Glomerular endothelial cell (primary cell): ENCODE results near the gene KRT1. TPM values are rescaled to one million over a fixed set of nuclear protein-coding genes. Genes with fewer than 3 reads are reported as not detected.

ENCODE experiments used
- DNase-seq: peaks from one replicate; pipeline ENCODE4 v3.0.0-alpha.2; 2011; ENCODE audit warnings: low read depth, low spot score; ENCODE audit errors: extremely low read depth
- total RNA-seq: library from RNA; depleted of rRNA; stranded (reverse); fragments of >200 nt; gene quantifications from 2 replicates; pipeline ENCODE4 v1.2.3, GENCODE V29; 2015

KRT1 gene
- total RNA-seq, 1 donor from 2014 or later, result not detected

- DNase-seq, result no peak
These were observed 19.2 kb upstream of the KRT1 start for GRCh38 chr12:52699373-52699772.

GRCh38 chr12:52698651-52699340 lies 18.6 kb upstream of the KRT1 start:
- no peak for DNase-seq

GRCh38 chr12:52697058-52697582 lies 16.9 kb upstream of the KRT1 start:
- DNase-seq, result no peak

- DNase-seq, result no peak
These were observed 16.4 kb upstream of the KRT1 start for GRCh38 chr12:52696588-52696987.

- DNase-seq, result no peak
These were observed 14.8 kb upstream of the KRT1 start for GRCh38 chr12:52695039-52695438.

GRCh38 chr12:52694151-52694550 lies 13.9 kb upstream of the KRT1 start:
- DNase-seq, result no peak

GRCh38 chr12:52693261-52693660 lies 13.1 kb upstream of the KRT1 start:
- DNase-seq, result no peak

GRCh38 chr12:52692254-52692653 lies 12.0 kb upstream of the KRT1 start:
- no peak for DNase-seq

- DNase-seq, result no peak
These were observed 11.6 kb upstream of the KRT1 start for GRCh38 chr12:52691841-52692150.

- no peak for DNase-seq
These were observed 11.1 kb upstream of the KRT1 start for GRCh38 chr12:52691076-52691840.

GRCh38 chr12:52690351-52691075 lies 10.3 kb upstream of the KRT1 start:
- no peak for DNase-seq

GRCh38 chr12:52689936-52690335 lies 9.7 kb upstream of the KRT1 start:
- DNase-seq, result no peak

- no peak for DNase-seq
These were observed 9.0 kb upstream of the KRT1 start for GRCh38 chr12:52689239-52689638.

- no peak for DNase-seq
These were observed 8.3 kb upstream of the KRT1 start for GRCh38 chr12:52688481-52688880.

GRCh38 chr12:52687497-52688385 lies 7.5 kb upstream of the KRT1 start:
- no peak for DNase-seq

GRCh38 chr12:52686756-52687487 lies 6.7 kb upstream of the KRT1 start:
- DNase-seq, result no peak

- DNase-seq, result no peak
These were observed 5.9 kb upstream of the KRT1 start for GRCh38 chr12:52686063-52686462.

- DNase-seq, result no peak
These were observed 5.2 kb upstream of the KRT1 start for GRCh38 chr12:52685406-52685890.

GRCh38 chr12:52684431-52684830 lies 4.2 kb upstream of the KRT1 start:
- DNase-seq, result no peak
